Adrenal gland (tissue), 5 donors: ENCODE results near the gene FGFBP1.

ENCODE experiments used
- POLR2A ChIP-seq, 2 donors: fragments of 450-650 bp; IDR thresholded peaks; one replicate each; pipeline ENCODE4 v1.6.1; 2017; ENCODE audit warnings: antibody characterized with exemption in 2 of 2, mild to moderate bottlenecking in 2 of 2, moderate library complexity in 1 of 2
- TF ChIP-seq, protein P1 (sequence below), 6 experiments: fragments of 450-650 bp in 4 of 6; fragments of 200-600 bp in 2 of 6; sonication (generic) in 1 of 6; IDR thresholded peaks; 1 replicate in 5 of 6; 2 replicates in 1 of 6; pipeline versions ENCODE4 v1.5.1 to v1.8.0; 2016 to 2021; ENCODE audit warnings: antibody characterized with exemption in 6 of 6, mild to moderate bottlenecking in 2 of 6, moderate library complexity in 1 of 6
- donor health status: DM: no; HTN: no; CAD: no.

DNA sequence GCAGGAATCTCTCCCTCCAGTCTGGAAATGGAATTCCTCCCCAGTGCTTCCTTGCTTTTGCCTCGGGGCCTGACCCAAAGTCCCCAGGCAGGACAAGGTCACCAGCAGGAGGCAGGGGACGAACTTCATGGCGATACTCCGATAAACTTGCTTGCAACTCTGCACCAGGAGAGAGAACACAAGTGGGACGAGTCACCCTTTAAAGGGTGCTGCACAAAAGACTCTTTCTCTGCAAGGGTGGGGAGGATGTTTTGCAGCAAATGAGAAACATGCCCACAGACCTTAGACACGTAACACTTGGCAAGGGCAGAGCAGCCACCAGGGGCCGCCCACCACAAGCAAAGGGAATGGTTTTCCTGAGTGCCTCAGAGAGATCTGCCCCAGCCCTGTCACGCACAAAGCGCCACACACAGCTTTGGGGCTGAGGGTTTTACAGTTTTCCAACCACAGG lies 24.5 kb upstream of the FGFBP1 start, which contains the start of gene FGFBP2:
- no peak for TF ChIP-seq POLR2A (IDR thresholded peaks at IDR 0.05)
- TF ChIP-seq, protein P1, sequence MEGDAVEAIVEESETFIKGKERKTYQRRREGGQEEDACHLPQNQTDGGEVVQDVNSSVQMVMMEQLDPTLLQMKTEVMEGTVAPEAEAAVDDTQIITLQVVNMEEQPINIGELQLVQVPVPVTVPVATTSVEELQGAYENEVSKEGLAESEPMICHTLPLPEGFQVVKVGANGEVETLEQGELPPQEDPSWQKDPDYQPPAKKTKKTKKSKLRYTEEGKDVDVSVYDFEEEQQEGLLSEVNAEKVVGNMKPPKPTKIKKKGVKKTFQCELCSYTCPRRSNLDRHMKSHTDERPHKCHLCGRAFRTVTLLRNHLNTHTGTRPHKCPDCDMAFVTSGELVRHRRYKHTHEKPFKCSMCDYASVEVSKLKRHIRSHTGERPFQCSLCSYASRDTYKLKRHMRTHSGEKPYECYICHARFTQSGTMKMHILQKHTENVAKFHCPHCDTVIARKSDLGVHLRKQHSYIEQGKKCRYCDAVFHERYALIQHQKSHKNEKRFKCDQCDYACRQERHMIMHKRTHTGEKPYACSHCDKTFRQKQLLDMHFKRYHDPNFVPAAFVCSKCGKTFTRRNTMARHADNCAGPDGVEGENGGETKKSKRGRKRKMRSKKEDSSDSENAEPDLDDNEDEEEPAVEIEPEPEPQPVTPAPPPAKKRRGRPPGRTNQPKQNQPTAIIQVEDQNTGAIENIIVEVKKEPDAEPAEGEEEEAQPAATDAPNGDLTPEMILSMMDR (IDR thresholded peaks at IDR 0.05) = peak in 2 of 6 experiments; percentile 28 to 44
